ENCODE measurements around the gene COL5A1. TPM values are rescaled to one million over a fixed set of nuclear protein-coding genes. Genes with fewer than 3 reads are reported as not detected.

COL5A1 gene
- total RNA-seq, 2 donors from 2014 or later = not detected

DNA sequence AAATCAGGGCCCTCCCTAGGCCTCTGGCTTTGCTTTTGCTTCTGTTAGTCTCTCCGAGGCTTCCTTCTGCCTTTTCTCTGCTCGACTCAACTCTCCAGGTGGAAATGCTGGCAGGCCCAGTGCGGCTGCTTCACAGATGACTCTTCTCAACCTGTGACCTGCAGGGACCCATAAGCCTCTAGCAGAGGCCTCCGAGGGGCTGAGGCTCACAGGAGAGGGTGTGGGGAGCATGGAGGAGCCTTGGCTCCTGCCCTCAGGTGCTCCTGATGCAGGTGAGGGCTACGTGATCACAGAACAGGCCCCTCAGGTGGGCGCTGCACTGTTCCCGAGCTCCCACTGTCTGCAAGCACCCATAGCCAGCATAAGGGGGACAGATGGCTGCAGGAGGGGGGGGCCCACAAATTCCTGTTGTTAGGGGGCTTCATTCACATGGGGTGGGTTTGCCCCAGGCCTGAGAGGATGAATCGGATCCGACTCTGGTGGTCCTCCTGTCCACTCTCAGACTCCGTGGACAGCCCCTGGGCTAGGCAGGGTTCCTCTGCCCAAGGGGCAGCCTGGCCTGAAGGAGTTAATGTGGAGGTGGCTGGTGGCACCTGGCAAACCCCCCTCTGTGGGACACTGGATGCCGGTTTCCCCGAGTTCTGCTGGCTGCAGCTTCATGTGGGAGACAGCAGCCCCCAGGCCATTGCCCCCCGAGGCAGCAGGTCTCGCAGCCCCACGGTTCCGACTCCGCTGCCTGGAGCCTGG lies 228.1 kb downstream of the COL5A1 start:
- H3K27ac Mint-ChIP-seq = no peak overlapping the region
- ATAC-seq = no peak
- H3K9me3 Mint-ChIP-seq = no peaks in the 10 kb centered on the region
- H3K4me3 Mint-ChIP-seq = no peak overlapping the region
- no peaks in the 10 kb centered on the region for H3K4me1 Mint-ChIP-seq (ENCODE audit: low read depth in 2 of 2)
- peak; percentile 60 for DNase-seq (ENCODE audit: low spot score)
- H3K27me3 Mint-ChIP-seq = peaks cover 0 to 3% of the 10 kb centered on the region in 2 donors
- no peaks in the 10 kb centered on the region for H3K36me3 Mint-ChIP-seq

GRCh38 chr9:134870301-134870694 lies 228.7 kb downstream of the COL5A1 start:
- H3K27ac Mint-ChIP-seq = no peak overlapping the region
- H3K4me3 Mint-ChIP-seq = no peak overlapping the region
- DNase-seq (ENCODE audit: low spot score) (peak; percentile 56), ATAC-seq (peak in 1 of 2 donors; percentile 52)
- H3K36me3 Mint-ChIP-seq = no peaks in the 10 kb centered on the region
- peaks cover 0 to 3% of the 10 kb centered on the region in 2 donors for H3K27me3 Mint-ChIP-seq
- no peaks in the 10 kb centered on the region for H3K9me3 Mint-ChIP-seq
- H3K4me1 Mint-ChIP-seq (ENCODE audit: low read depth in 2 of 2) = no peaks in the 10 kb centered on the region

DNA sequence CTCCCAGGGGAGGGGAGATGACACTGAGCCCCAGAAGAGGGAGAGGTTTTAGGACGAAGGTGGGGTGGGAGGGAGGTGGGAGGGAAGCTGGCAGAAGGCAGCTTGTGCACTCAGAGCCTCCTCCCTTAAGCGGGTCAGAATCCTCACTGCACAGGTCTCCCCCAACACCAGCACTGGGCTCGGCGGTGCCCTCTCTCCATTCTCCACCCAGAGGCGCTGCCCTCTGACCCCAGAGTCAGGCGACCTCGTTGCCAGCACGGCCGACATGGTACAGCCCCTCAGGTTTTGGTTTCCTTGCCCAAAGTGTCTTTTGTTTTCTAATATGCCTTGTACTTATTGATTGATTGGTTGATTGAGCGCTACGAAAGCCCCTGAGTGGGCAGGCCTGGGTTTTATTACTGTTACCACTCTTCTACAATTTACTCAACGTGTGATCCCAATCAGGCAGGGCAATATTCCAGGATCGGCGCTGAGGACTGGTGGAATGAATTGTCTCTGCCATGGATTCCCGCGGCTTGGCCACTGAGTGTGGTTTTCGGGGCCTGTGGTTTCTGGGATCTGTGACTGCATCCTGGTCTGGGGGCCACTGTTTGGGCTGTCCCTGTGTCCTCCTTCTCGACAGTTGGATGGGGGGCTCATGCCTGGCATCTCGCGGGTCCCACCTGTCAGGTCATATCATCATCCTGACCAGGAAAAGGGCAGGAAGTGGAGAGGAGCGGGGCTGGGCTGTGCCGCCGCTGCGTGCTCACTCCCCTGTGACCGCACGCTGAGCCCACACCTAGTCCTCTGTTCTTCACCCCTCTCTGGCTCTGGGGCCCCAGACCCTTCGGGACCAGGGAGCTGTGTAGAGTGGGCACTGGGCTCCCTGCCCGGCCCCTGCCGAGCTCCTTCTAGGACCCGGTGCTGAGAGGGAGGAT lies 229.4 kb downstream of the COL5A1 start:
- Mint-ChIP-seq H3K4me3 (no peak overlapping the region), H3K36me3 (no peaks in the 10 kb centered on the region), H3K4me1 (ENCODE audit: low read depth in 2 of 2) (no peaks in the 10 kb centered on the region), H3K27me3 (peaks cover 0 to 3% of the 10 kb centered on the region in 2 donors), H3K9me3 (no peaks in the 10 kb centered on the region), H3K27ac (no peak overlapping the region)
- ATAC-seq (peak; percentile 16 to 21), DNase-seq (ENCODE audit: low spot score) (no peak)

GRCh38 chr9:134871697-134872340 lies 230.2 kb downstream of the COL5A1 start:
- H3K4me3 Mint-ChIP-seq = no peak overlapping the region
- no peaks in the 10 kb centered on the region for H3K9me3 Mint-ChIP-seq
- peaks cover under 1 to 3% of the 10 kb centered on the region in 2 donors for H3K27me3 Mint-ChIP-seq
- DNase-seq (ENCODE audit: low spot score) (no peak), ATAC-seq (no peak)
- no peak overlapping the region for H3K27ac Mint-ChIP-seq
- no peaks in the 10 kb centered on the region for H3K4me1 Mint-ChIP-seq (ENCODE audit: low read depth in 2 of 2)
- no peaks in the 10 kb centered on the region for H3K36me3 Mint-ChIP-seq

GRCh38 chr9:134872482-134873231 lies 231.1 kb downstream of the COL5A1 start:
- no peak for DNase-seq (ENCODE audit: low spot score)
- no peaks in the 10 kb centered on the region for H3K4me1 Mint-ChIP-seq (ENCODE audit: low read depth in 2 of 2)
- H3K27ac Mint-ChIP-seq = no peak overlapping the region
- H3K36me3 Mint-ChIP-seq = no peaks in the 10 kb centered on the region
- ATAC-seq = no peak
- peaks cover 3 to 9% of the 10 kb centered on the region in 2 donors for H3K27me3 Mint-ChIP-seq
- no peaks in the 10 kb centered on the region for H3K9me3 Mint-ChIP-seq
- H3K4me3 Mint-ChIP-seq = no peak overlapping the region

- Mint-ChIP-seq H3K27me3 (peaks cover 6 to 16% of the 10 kb centered on the region in 2 donors), H3K4me1 (ENCODE audit: low read depth in 2 of 2) (no peaks in the 10 kb centered on the region), H3K27ac (no peak overlapping the region), H3K4me3 (no peak overlapping the region), H3K36me3 (no peaks in the 10 kb centered on the region), H3K9me3 (no peaks in the 10 kb centered on the region)
- DNase-seq (ENCODE audit: low spot score) (no peak), ATAC-seq (no peak)
Observed at GRCh38 chr9:134875371-134875770, 233.8 kb downstream of the COL5A1 start.

DNA sequence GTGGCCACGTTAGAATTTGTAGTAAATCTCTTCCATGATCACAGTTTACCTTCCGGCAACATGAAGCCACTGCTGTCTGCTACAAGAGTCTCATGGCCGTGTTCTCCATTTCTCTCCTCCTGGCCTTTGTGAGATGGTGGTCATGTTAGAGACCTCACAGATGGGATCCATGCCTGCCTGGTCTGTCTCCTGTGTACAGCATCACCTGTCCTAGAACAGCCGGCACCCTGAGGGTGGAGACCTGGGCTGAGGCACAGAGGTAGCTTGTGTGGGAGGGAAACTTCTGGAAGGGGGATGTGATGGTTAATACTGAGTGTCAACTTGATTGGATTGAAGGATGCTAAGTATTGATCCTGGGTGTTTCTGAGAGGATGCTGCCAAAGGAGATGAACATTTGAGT lies 235.9 kb downstream of the COL5A1 start:
- Mint-ChIP-seq H3K4me3 (no peak overlapping the region), H3K9me3 (no peaks in the 10 kb centered on the region), H3K27me3 (peaks cover 3 to 17% of the 10 kb centered on the region in 2 donors), H3K4me1 (ENCODE audit: low read depth in 2 of 2) (no peaks in the 10 kb centered on the region), H3K36me3 (no peaks in the 10 kb centered on the region), H3K27ac (no peak overlapping the region)
- DNase-seq (ENCODE audit: low spot score) (no peak), ATAC-seq (no peak)

GRCh38 chr9:134879664-134880483 lies 238.3 kb downstream of the COL5A1 start:
- no peaks in the 10 kb centered on the region for H3K9me3 Mint-ChIP-seq
- H3K4me3 Mint-ChIP-seq = no peak overlapping the region
- H3K4me1 Mint-ChIP-seq (ENCODE audit: low read depth in 2 of 2) = no peaks in the 10 kb centered on the region
- H3K27ac Mint-ChIP-seq = no peak overlapping the region
- H3K36me3 Mint-ChIP-seq = no peaks in the 10 kb centered on the region
- DNase-seq (ENCODE audit: low spot score) (no peak), ATAC-seq (peak in 1 of 2 donors; percentile 21)
- H3K27me3 Mint-ChIP-seq = peaks cover 3 to 17% of the 10 kb centered on the region in 2 donors

DNA sequence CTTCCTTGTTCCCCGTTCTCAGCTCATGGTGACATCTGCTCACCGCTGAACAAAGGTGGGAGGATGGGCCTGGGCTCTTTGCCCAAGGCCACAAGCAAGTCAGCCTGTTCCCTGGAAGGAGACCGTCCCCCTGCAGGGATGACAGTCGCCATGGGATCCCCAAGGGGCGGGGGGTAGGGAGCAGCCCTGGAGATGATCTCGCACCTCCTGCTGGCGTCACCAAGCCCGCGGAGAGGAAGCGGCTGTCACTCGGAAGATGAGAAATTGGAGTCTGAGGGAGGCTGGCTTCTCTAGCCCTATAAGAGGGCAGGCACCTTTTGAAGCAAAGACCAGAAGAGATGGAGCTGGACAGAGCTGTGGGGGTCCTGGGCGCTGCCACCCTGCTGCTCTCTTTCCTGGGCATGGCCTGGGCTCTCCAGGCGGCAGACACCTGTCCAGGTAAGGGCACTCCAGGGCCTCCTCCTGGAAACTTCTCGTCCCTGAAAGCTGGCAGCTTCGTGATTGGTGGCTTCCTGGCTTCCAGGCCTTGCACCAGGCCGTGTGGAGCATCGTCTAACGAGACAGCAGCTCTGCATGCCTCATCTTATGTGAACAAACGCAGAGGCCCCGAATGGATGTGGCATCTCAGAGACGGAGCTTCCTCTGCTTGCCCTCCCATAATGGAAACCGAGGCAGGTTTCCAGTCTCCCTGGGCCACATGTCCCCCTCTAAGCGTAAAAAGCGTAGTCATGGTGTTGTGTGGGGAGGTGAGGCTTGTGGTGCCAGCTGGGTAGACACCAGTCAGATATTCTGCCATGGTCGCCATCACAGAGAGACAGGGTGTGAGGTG lies 239.1 kb downstream of the COL5A1 start, which contains the start of gene FCN2:
Gene FCN2, plus strand, starts transcription at position 327 of the 829 bp plus-strand sequence. Its CDS starts 12 bp downstream, at position 339.
- no peak for ATAC-seq
- no peak for DNase-seq (ENCODE audit: low spot score)
- Mint-ChIP-seq H3K27me3 (peaks cover 3 to 17% of the 10 kb centered on the region in 2 donors), H3K4me1 (ENCODE audit: low read depth in 2 of 2) (no peaks in the 10 kb centered on the region), H3K4me3 (no peak within 1 kb of the TSS), H3K9me3 (no peaks in the 10 kb centered on the region), H3K36me3 (no peaks in the 10 kb centered on the region), H3K27ac (no peak within 1 kb of the TSS)

DNA sequence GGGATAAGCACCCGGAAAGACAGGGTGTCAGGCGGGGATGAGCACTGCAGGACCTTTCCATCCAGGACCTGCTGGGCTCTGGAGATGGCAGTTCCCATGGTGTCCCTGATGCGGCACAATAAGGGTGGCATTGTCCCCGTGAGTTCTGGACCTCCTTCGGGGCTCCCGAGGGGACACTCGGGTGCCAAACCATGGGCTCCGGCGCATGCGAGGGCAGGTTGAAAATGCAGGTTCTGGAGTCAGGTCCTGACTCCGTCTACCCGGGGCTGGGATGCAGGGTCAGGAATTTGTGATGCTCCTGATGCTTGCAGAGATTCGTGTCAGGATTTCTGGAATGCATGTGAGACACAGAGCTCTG lies 239.7 kb downstream of the COL5A1 start:
- no peaks in the 10 kb centered on the region for H3K9me3 Mint-ChIP-seq
- H3K4me1 Mint-ChIP-seq (ENCODE audit: low read depth in 2 of 2) = no peaks in the 10 kb centered on the region
- ATAC-seq (no peak), DNase-seq (ENCODE audit: low spot score) (no peak)
- no peaks in the 10 kb centered on the region for H3K36me3 Mint-ChIP-seq
- H3K4me3 Mint-ChIP-seq = no peak overlapping the region
- peaks cover 4 to 17% of the 10 kb centered on the region in 2 donors for H3K27me3 Mint-ChIP-seq
- no peak overlapping the region for H3K27ac Mint-ChIP-seq

- no peaks in the 10 kb centered on the region for H3K4me1 Mint-ChIP-seq (ENCODE audit: low read depth in 2 of 2)
- H3K36me3 Mint-ChIP-seq = no peaks in the 10 kb centered on the region
- H3K4me3 Mint-ChIP-seq = no peak overlapping the region
- ATAC-seq (no peak), DNase-seq (ENCODE audit: low spot score) (no peak)
- no peaks in the 10 kb centered on the region for H3K9me3 Mint-ChIP-seq
- H3K27me3 Mint-ChIP-seq = peaks cover 7 to 11% of the 10 kb centered on the region in 2 donors
- no peak overlapping the region for H3K27ac Mint-ChIP-seq
Observed at GRCh38 chr9:134882204-134882785, 240.7 kb downstream of the COL5A1 start.

Data from natural killer cell treated with Interleukin-12 subunit alpha and Interleukin-12 subunit beta and Interleukin-15 and Interleukin-18, amount 100 ng/mL, for 72 hours (primary cell).